ENCODE results near the gene CYP4F2.

GRCh38 chr19:15915109-15915508 is 17.2 kb upstream of the CYP4F2 start:
- TF ChIP-seq CTCF (conservative IDR thresholded peaks at IDR 0.05 in 1 of 2, IDR thresholded peaks at IDR 0.05 in 1 of 2; ENCODE audit: low read depth in 1 of 2, low read length in 2 of 2), result no peak
- TF ChIP-seq EZH2 (IDR thresholded peaks at IDR 0.05; ENCODE audit: low read length, missing control alignments), result no peak
